ENCODE measurements around the gene GAPDHS.

The GAPDHS gene

GRCh38 chr19:35540356-35540927 is 7.2 kb downstream of the GAPDHS start:
- no peak for DNase-seq

- DNase-seq = no peak
Observed at GRCh38 chr19:35542209-35542608, 9.0 kb downstream of the GAPDHS start.

- DNase-seq = no peak
Observed at GRCh38 chr19:35543280-35544109, 10.2 kb downstream of the GAPDHS start.

- no peak for DNase-seq
Observed at GRCh38 chr19:35544110-35544802, 11.0 kb downstream of the GAPDHS start.

GRCh38 chr19:35545001-35545854 is 12.0 kb downstream of the GAPDHS start, which contains the start of gene TMEM147:
TMEM147 (plus strand) TSS chr19:35545626; CDS start chr19:35545740, 114 bp downstream.
- peak; percentile 92 for DNase-seq

GRCh38 chr19:35545855-35546381 is 12.7 kb downstream of the GAPDHS start:
- peak; percentile 84 for DNase-seq

- DNase-seq = no peak
Observed at GRCh38 chr19:35546532-35546931, 13.3 kb downstream of the GAPDHS start.

- DNase-seq = peak; percentile 83
Observed at GRCh38 chr19:35549174-35549788, 16.0 kb downstream of the GAPDHS start.

GRCh38 chr19:35549879-35550523 is 16.7 kb downstream of the GAPDHS start:
- DNase-seq = no peak

- no peak for DNase-seq
Observed at GRCh38 chr19:35551091-35551810, 18.0 kb downstream of the GAPDHS start.

- DNase-seq = no peak
Observed at GRCh38 chr19:35552534-35553384, 19.5 kb downstream of the GAPDHS start.

GRCh38 chr19:35553385-35554000 is 20.2 kb downstream of the GAPDHS start:
- no peak for DNase-seq

- DNase-seq = no peak
Observed at GRCh38 chr19:35554076-35554475, 20.8 kb downstream of the GAPDHS start.

GRCh38 chr19:35555301-35556005 is 22.2 kb downstream of the GAPDHS start:
- DNase-seq = no peak

GRCh38 chr19:35556025-35556590 is 22.9 kb downstream of the GAPDHS start:
- DNase-seq = no peak

- DNase-seq = no peak
Observed at GRCh38 chr19:35556846-35557538, 23.7 kb downstream of the GAPDHS start.

GRCh38 chr19:35557539-35558399 is 24.5 kb downstream of the GAPDHS start:
- DNase-seq = peak; percentile 83

All from activated effector memory CD4-positive, alpha-beta T cell treated with anti-CD3 and anti-CD28 coated beads, Interleukin-2, amount 50 U/mL, for 16 hours (primary cell).